SK-N-DZ (cell line): ENCODE results near the gene KPNA6.
"Not testable (repeated sequence)": the region's sequence is repeated elsewhere in the genome, so short reads cannot be mapped to it uniquely, and the experiment has no call there.

Experiments used
- DNase-seq: peaks from one replicate; pipeline ENCODE4 v3.0.0-alpha.2; 2015; ENCODE audit warnings: low spot score

Gene KPNA6

GRCh38 chr1:32142446-32143301, 34.8 kb downstream of the KPNA6 start:
- DNase-seq = no peak

- DNase-seq = not testable (repeated sequence)
Observed at GRCh38 chr1:32143302-32143695, 35.4 kb downstream of the KPNA6 start.

- DNase-seq = no peak
Observed at GRCh38 chr1:32144033-32144432, 36.2 kb downstream of the KPNA6 start.

GRCh38 chr1:32147799-32148198, 39.9 kb downstream of the KPNA6 start:
- not testable (repeated sequence) for DNase-seq

- no peak for DNase-seq
Observed at GRCh38 chr1:32150847-32151246, 43.0 kb downstream of the KPNA6 start.

GRCh38 chr1:32151319-32151787, 43.5 kb downstream of the KPNA6 start:
- DNase-seq = no peak

- DNase-seq = no peak
Observed at GRCh38 chr1:32159189-32159588, 51.3 kb downstream of the KPNA6 start.

- no peak for DNase-seq
Observed at GRCh38 chr1:32163405-32163804, 55.5 kb downstream of the KPNA6 start.

- DNase-seq = not testable (repeated sequence)
Observed at GRCh38 chr1:32165633-32166032, 57.8 kb downstream of the KPNA6 start.

GRCh38 chr1:32170991-32171390, 63.1 kb downstream of the KPNA6 start:
- DNase-seq = no peak

GRCh38 chr1:32172621-32173245, 64.9 kb downstream of the KPNA6 start:
- no peak for DNase-seq

GRCh38 chr1:32178380-32179192, 70.7 kb downstream of the KPNA6 start:
- DNase-seq = no peak

GRCh38 chr1:32179193-32179442, 71.3 kb downstream of the KPNA6 start:
- DNase-seq = no peak

- DNase-seq = peak; percentile 91
Observed at GRCh38 chr1:32179443-32180185, 71.8 kb downstream of the KPNA6 start, which contains the start of gene TXLNA. Gene TXLNA (plus strand): TSS chr1:32179675. CDS start chr1:32180346, 671 bp downstream.

GRCh38 chr1:32180186-32181060, 72.6 kb downstream of the KPNA6 start:
- DNase-seq = peak; percentile 22

GRCh38 chr1:32181065-32181464, 73.2 kb downstream of the KPNA6 start:
- DNase-seq = no peak

- DNase-seq = no peak
Observed at GRCh38 chr1:32181563-32181962, 73.7 kb downstream of the KPNA6 start.

- no peak for DNase-seq
Observed at GRCh38 chr1:32182060-32182459, 74.2 kb downstream of the KPNA6 start.

GRCh38 chr1:32184650-32185049, 76.8 kb downstream of the KPNA6 start:
- no peak for DNase-seq

GRCh38 chr1:32186077-32186476, 78.2 kb downstream of the KPNA6 start:
- DNase-seq = no peak

GRCh38 chr1:32186491-32186890, 78.6 kb downstream of the KPNA6 start:
- no peak for DNase-seq
